T follicular helper cell (primary cell): ENCODE results near the gene OVCA2.

ENCODE experiments used
- DNase-seq: peaks from one replicate; pipeline ENCODE4 v3.0.0-alpha.2; 2020; ENCODE audit warnings: low read depth

Gene OVCA2

GRCh38 chr17:2065949-2066400 is 24.2 kb downstream of the OVCA2 start:
- no peak for DNase-seq

- DNase-seq = no peak
These were observed 25.3 kb downstream of the OVCA2 start for GRCh38 chr17:2067048-2067561.

- no peak for DNase-seq
These were observed 25.8 kb downstream of the OVCA2 start for GRCh38 chr17:2067608-2068024.

- no peak for DNase-seq
These were observed 26.3 kb downstream of the OVCA2 start for GRCh38 chr17:2068031-2068518.

GRCh38 chr17:2068519-2069051 is 26.8 kb downstream of the OVCA2 start:
- DNase-seq = no peak

- DNase-seq = no peak
These were observed 28.6 kb downstream of the OVCA2 start for GRCh38 chr17:2070241-2071023.

GRCh38 chr17:2071024-2071385 is 29.2 kb downstream of the OVCA2 start:
- DNase-seq = no peak

- DNase-seq = no peak
These were observed 29.8 kb downstream of the OVCA2 start for GRCh38 chr17:2071455-2072281.

GRCh38 chr17:2074919-2075318 is 33.1 kb downstream of the OVCA2 start:
- no peak for DNase-seq

GRCh38 chr17:2075336-2076086 is 33.7 kb downstream of the OVCA2 start:
- DNase-seq = no peak

GRCh38 chr17:2076087-2076984 is 34.5 kb downstream of the OVCA2 start:
- no peak for DNase-seq

- no peak for DNase-seq
These were observed 35.2 kb downstream of the OVCA2 start for GRCh38 chr17:2077040-2077439.

- DNase-seq = no peak
These were observed 39.7 kb downstream of the OVCA2 start for GRCh38 chr17:2081564-2081963.

GRCh38 chr17:2082003-2082781 is 40.4 kb downstream of the OVCA2 start:
- DNase-seq = no peak

- no peak for DNase-seq
These were observed 41.8 kb downstream of the OVCA2 start for GRCh38 chr17:2083613-2084035.

GRCh38 chr17:2084036-2084765 is 42.4 kb downstream of the OVCA2 start:
- DNase-seq = no peak

- DNase-seq = no peak
These were observed 43.2 kb downstream of the OVCA2 start for GRCh38 chr17:2084766-2085647.

- no peak for DNase-seq
These were observed 43.8 kb downstream of the OVCA2 start for GRCh38 chr17:2085648-2085949.
